K562 (cell line): ENCODE data around the gene NCOA1. TPM values are rescaled to one million over a fixed set of nuclear protein-coding genes. Genes with fewer than 3 reads are reported as not detected.
A peak's percentile ranks its signal among the peaks of the same experiment; 100 is the strongest.

Source experiments
- AFF1 ChIP-seq, 2 experiments: fragments of 450-650 bp; IDR thresholded peaks; 2 replicates each; pipeline ENCODE4 v1.6.1; 2018; ENCODE audit warnings: mild to moderate bottlenecking in 2 of 2, low read depth in 1 of 2; ENCODE audit not compliant: partially characterized antibody in 2 of 2
- ATF2 ChIP-seq: sonication (generic); formaldehyde crosslinking; IDR thresholded peaks from 2 replicates; pipeline ENCODE4 v1.8.1; 2022; ENCODE audit warnings: missing genetic modification reagents
- BCLAF1 ChIP-seq, 2 experiments: fragments of 450-650 bp in 1 of 2; IDR thresholded peaks; 2 replicates each; pipeline ENCODE4 v1.6.1; 2011 to 2017; ENCODE audit warnings: low read depth in 2 of 2, antibody characterized with exemption in 1 of 2, borderline replicate concordance in 1 of 2, low read length in 1 of 2, mild to moderate bottlenecking in 1 of 2, mixed read lengths in 1 of 2; ENCODE audit not compliant: control insufficient read depth in 1 of 2
- CTCFL ChIP-seq: IDR thresholded peaks from 2 replicates; pipeline ENCODE4 v1.6.1; 2011; ENCODE audit warnings: borderline replicate concordance, low read depth, mild to moderate bottlenecking, moderate library complexity, low read length; ENCODE audit not compliant: insufficient read depth, poor library complexity, severe bottlenecking
- FOS ChIP-seq: IDR thresholded peaks from 3 replicates; pipeline ENCODE4 v1.6.1; 2011; ENCODE audit not compliant: insufficient read length; ENCODE audit errors: extremely low read depth
- FOXP1 ChIP-seq: sonication (generic); formaldehyde crosslinking; IDR thresholded peaks from 2 replicates; pipeline ENCODE4 v1.8.0; 2022; ENCODE audit warnings: mild to moderate bottlenecking, missing genetic modification reagents
- HLTF ChIP-seq: fragments of 450-650 bp; IDR thresholded peaks from 2 replicates; pipeline ENCODE4 v1.6.1; 2016
- NCOR1 ChIP-seq: fragments of 450-650 bp; IDR thresholded peaks from 2 replicates; pipeline ENCODE4 v1.6.1; 2016; ENCODE audit warnings: mild to moderate bottlenecking, moderate library complexity
- NFXL1 ChIP-seq: fragments of 450-650 bp; formaldehyde crosslinking; IDR thresholded peaks from 2 replicates; pipeline ENCODE4 v1.4.0; 2021; ENCODE audit warnings: mild to moderate bottlenecking
- RAD21 ChIP-seq, 2 experiments: fragments of 250-450 bp in 1 of 2; fragments of 450-650 bp in 1 of 2; sonication (Bioruptor Pico) in 1 of 2; formaldehyde crosslinking in 1 of 2; IDR thresholded peaks in 1 of 2; conservative IDR thresholded peaks in 1 of 2; 2 replicates each; pipeline versions ENCODE4 v1.4.0 to v1.8.0; 2020 to 2022; ENCODE audit warnings: mild to moderate bottlenecking in 2 of 2, moderate library complexity in 1 of 2
- RBBP5 ChIP-seq: fragments of 200-600 bp; sonication (generic); IDR thresholded peaks from 2 replicates; pipeline ENCODE4 v1.6.1; 2012; ENCODE audit warnings: borderline replicate concordance, mild to moderate bottlenecking, low read length, control low read depth, inconsistent platforms; ENCODE audit not compliant: insufficient read depth, poor library complexity, severe bottlenecking
- SIRT6 ChIP-seq: IDR thresholded peaks from one replicate; pipeline ENCODE4 v1.6.1; 2012; ENCODE audit warnings: low read depth, mild to moderate bottlenecking, control low read depth, inconsistent platforms, low read length, moderate library complexity
- SMARCA4 ChIP-seq: fragments of 450-650 bp; IDR thresholded peaks from 2 replicates; pipeline ENCODE4 v1.6.1; 2016
- TCF7 ChIP-seq: sonication (generic); IDR thresholded peaks from 2 replicates; pipeline ENCODE4 v1.6.1; 2016; ENCODE audit warnings: antibody characterized with exemption, borderline replicate concordance
- YBX1 ChIP-seq: fragments of 450-650 bp; IDR thresholded peaks from 2 replicates; pipeline ENCODE4 v1.7.1; 2016; ENCODE audit warnings: mild to moderate bottlenecking
- ZBTB8A ChIP-seq: fragments of 450-650 bp; IDR thresholded peaks from 2 replicates; pipeline ENCODE4 v1.6.1; 2018; ENCODE audit warnings: mild to moderate bottlenecking, moderate library complexity; ENCODE audit not compliant: partially characterized antibody
- ZNF212 ChIP-seq: fragments of 450-650 bp; formaldehyde crosslinking; IDR thresholded peaks from 2 replicates; pipeline ENCODE4 v1.4.0; 2020; ENCODE audit warnings: mild to moderate bottlenecking
- ZNF263 ChIP-seq: sonication (generic); formaldehyde crosslinking; IDR thresholded peaks from 2 replicates; pipeline ENCODE4 v1.8.0; 2022; ENCODE audit warnings: mild to moderate bottlenecking, missing genetic modification reagents, borderline replicate concordance
- ZNF778 ChIP-seq: fragments of 450-650 bp; formaldehyde crosslinking; IDR thresholded peaks from 2 replicates; pipeline ENCODE4 v1.4.0; 2020; ENCODE audit warnings: mild to moderate bottlenecking, moderate library complexity
- polyA plus RNA-seq, 8 experiments: library from polyadenylated mRNA; depleted of rRNA in 4 of 8; stranded (reverse) in 5 of 8; unstranded in 3 of 8; fragments of >200 nt; fragmentation: Nextera tagmentation in 2 of 8; fragmentation: Illumina TruSeq in 1 of 8; extraction: Ambion mirVana in 2 of 8; extraction: Trizol in 1 of 8; gene quantifications; 2 replicates each; pipeline versions ENCODE4 v1.2.1 to v1.2.3, GENCODE V29; 2011 to 2014; ENCODE audit warnings: inconsistent platforms in 1 of 8, missing spikeins in 1 of 8
- total RNA-seq, 7 experiments: library from RNA; depleted of rRNA in 6 of 7; stranded (reverse); fragments of >200 nt in 6 of 7; fragmentation: Illumina TruSeq in 2 of 7; extraction: Trizol in 2 of 7; gene quantifications; 2 replicates each; pipeline versions ENCODE4 v1.2.1 to v1.2.3, GENCODE V29; 2011 to 2021; ENCODE audit warnings: low replicate concordance in 1 of 7

NCOA1 gene
- total and polyA plus RNA-seq, 9 of the 15 experiments (the other 6 are each of a cell fraction or from before 2014, with no cell fraction given), result 4.9 to 25.7 (median 17.0) TPM

DNA sequence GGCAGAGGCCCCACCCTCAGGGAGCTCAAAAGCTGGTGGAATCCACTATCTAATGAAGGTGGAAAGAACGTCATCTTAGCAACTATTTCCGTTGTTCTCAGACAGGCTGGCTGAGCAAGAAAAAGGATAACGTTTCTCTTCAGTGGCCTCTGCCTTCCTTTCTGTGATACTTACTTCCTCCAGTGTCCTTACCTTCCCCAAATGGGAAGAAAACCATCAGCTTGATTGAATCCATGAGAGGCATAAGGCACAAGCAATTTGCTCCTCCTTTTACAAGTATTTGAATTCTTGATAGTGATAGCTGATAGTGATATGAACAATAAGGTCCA lies 8.1 kb upstream of the NCOA1 start (continued):
- TF ChIP-seq RAD21 (CRISPR knock-in tag; conservative IDR thresholded peaks at IDR 0.05 in 1 of 2, IDR thresholded peaks at IDR 0.05 in 1 of 2) (no peak), HLTF (no peak), ZNF263 (no peak), ZBTB8A (no peak), ZNF778 (CRISPR knock-in tag) (no peak), NFXL1 (no peak), SMARCA4 (0 out of 2 replicates have a peak, but pooled peaks have one; percentile 7), AFF1 (IDR thresholded peaks at IDR 0.05; ENCODE audit: low read depth in 1 of 2, partially characterized antibody in 2 of 2) (no peak), RBBP5 (peak; percentile 59), TCF7 (no peak), FOXP1 (CRISPR knock-in tag) (no peak), NCOR1 (no peak), ATF2 (CRISPR knock-in tag) (no peak), YBX1 (no peak), FOS (no peak), BCLAF1 (IDR thresholded peaks at IDR 0.05; ENCODE audit: borderline replicate concordance in 1 of 2, control insufficient read depth in 1 of 2, low read depth in 2 of 2, low read length in 1 of 2) (no peak), SIRT6 (no peak), ZNF212 (CRISPR knock-in tag) (no peak), CTCFL (no peak)
